ENCODE results near the gene APBB3. TPM values are rescaled to one million over a fixed set of nuclear protein-coding genes. Genes with fewer than 3 reads are reported as not detected.
A peak's percentile ranks its signal among the peaks of the same experiment; 100 is the strongest.

Gene APBB3
- total and polyA plus RNA-seq, 9 of the 15 experiments (the other 6 are each of a cell fraction or from before 2014, with no cell fraction given), result 0.17 to 24.3 (median 9.5) TPM

GRCh38 chr5:140547508-140548299 is 16.7 kb downstream of the APBB3 start, which contains the start of gene EIF4EBP3 (continued):
- TF ChIP-seq RREB1 (CRISPR knock-in tag; IDR thresholded peaks at IDR 0.05) (no peak), HMBOX1 (IDR thresholded peaks at IDR 0.05) (no peak), SRSF1 (IDR thresholded peaks at IDR 0.05; ENCODE audit: low read depth, low read length) (no peak), ZNF224 (CRISPR knock-in tag; IDR thresholded peaks at IDR 0.05) (0 out of 2 replicates have a peak, but pooled peaks have one; percentile 73), NFYB (IDR thresholded peaks at IDR 0.05; ENCODE audit: extremely low read depth, insufficient read length) (no peak), SIRT6 (IDR thresholded peaks at IDR 0.05; ENCODE audit: low read depth, low read length) (no peak), SIX5 (IDR thresholded peaks at IDR 0.05; ENCODE audit: borderline replicate concordance in 1 of 2, insufficient read depth in 1 of 2, low read depth in 1 of 2, low read length in 2 of 2) (no peak), MIER1 (IDR thresholded peaks at IDR 0.05; ENCODE audit: low read depth) (no peak), ZNF561 (CRISPR knock-in tag; conservative IDR thresholded peaks at IDR 0.05) (no peak)

Measured in K562 (cell line).